GM19193 (cell line): Measurements from ENCODE around the gene DYRK1A.

Experiments
- POLR2A ChIP-seq: IDR thresholded peaks from 4 replicates; pipeline ENCODE4 v1.6.1; 2011; ENCODE audit not compliant: insufficient read depth, insufficient read length; ENCODE audit errors: extremely low read depth

Gene DYRK1A

GRCh38 chr21:37461479-37461878, 94.9 kb downstream of the DYRK1A start:
- no peak for TF ChIP-seq POLR2A

GRCh38 chr21:37462087-37462861, 95.7 kb downstream of the DYRK1A start:
- TF ChIP-seq POLR2A: no peak

- TF ChIP-seq POLR2A: no peak
Observed at GRCh38 chr21:37463083-37463801, 96.7 kb downstream of the DYRK1A start.

GRCh38 chr21:37467082-37467481, 100.5 kb downstream of the DYRK1A start:
- TF ChIP-seq POLR2A: no peak

- TF ChIP-seq POLR2A: no peak
Observed at GRCh38 chr21:37468909-37469308, 102.3 kb downstream of the DYRK1A start.

- no peak for TF ChIP-seq POLR2A
Observed at GRCh38 chr21:37469441-37469840, 102.9 kb downstream of the DYRK1A start.

- TF ChIP-seq POLR2A: no peak
Observed at GRCh38 chr21:37472581-37472980, 106.0 kb downstream of the DYRK1A start.

GRCh38 chr21:37473491-37473890, 106.9 kb downstream of the DYRK1A start:
- TF ChIP-seq POLR2A: no peak

- no peak for TF ChIP-seq POLR2A
Observed at GRCh38 chr21:37474342-37474741, 107.8 kb downstream of the DYRK1A start.

- no peak for TF ChIP-seq POLR2A
Observed at GRCh38 chr21:37475186-37475868, 108.8 kb downstream of the DYRK1A start.

- TF ChIP-seq POLR2A: no peak
Observed at GRCh38 chr21:37478794-37479193, 112.2 kb downstream of the DYRK1A start.

GRCh38 chr21:37483776-37484175, 117.2 kb downstream of the DYRK1A start:
- no peak for TF ChIP-seq POLR2A

GRCh38 chr21:37484535-37485474, 118.2 kb downstream of the DYRK1A start:
- TF ChIP-seq POLR2A: no peak

- no peak for TF ChIP-seq POLR2A
Observed at GRCh38 chr21:37489553-37489952, 123.0 kb downstream of the DYRK1A start.
